Panc1 (cell line): ENCODE measurements around the gene TRIM56.

ENCODE experiments used
- POLR2AphosphoS5 ChIP-seq: IDR thresholded peaks from 2 replicates; pipeline ENCODE4 v1.6.1; 2012; ENCODE audit warnings: mild to moderate bottlenecking, low read depth, low read length, moderate library complexity
- TF ChIP-seq, protein P1 (sequence below): fragments of 450-650 bp; IDR thresholded peaks from 2 replicates; pipeline ENCODE4 v1.5.1; 2017; ENCODE audit warnings: mild to moderate bottlenecking
- TF ChIP-seq, protein P2 (sequence below), 2 experiments: IDR thresholded peaks; 2 replicates each; pipeline ENCODE4 v1.6.1; 2011 to 2012; ENCODE audit warnings: low read depth in 2 of 2, control low read depth in 1 of 2, low read length in 1 of 2, mild to moderate bottlenecking in 1 of 2, moderate library complexity in 1 of 2; ENCODE audit not compliant: insufficient read depth in 1 of 2

DNA sequence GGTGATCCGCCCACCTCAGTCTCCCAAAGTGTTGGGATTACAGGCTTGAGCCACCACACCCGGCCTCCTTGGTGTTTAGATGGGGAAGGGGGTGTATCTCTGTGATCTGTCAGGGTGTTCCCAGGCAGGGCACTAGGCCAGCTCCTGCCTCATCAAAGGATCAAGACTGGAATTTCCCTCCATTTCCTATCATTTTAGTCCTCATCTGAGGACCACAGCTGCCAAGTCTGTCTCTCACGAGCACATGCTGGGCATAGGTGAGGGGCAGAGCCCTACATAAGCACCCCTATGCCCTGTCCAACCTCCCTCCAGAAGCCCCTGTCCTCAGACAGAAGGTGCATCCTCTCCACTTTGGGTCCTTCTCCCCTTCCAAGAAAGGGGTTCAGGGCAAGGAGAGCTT is 19.5 kb downstream of the TRIM56 start:
- TF ChIP-seq, protein P1, sequence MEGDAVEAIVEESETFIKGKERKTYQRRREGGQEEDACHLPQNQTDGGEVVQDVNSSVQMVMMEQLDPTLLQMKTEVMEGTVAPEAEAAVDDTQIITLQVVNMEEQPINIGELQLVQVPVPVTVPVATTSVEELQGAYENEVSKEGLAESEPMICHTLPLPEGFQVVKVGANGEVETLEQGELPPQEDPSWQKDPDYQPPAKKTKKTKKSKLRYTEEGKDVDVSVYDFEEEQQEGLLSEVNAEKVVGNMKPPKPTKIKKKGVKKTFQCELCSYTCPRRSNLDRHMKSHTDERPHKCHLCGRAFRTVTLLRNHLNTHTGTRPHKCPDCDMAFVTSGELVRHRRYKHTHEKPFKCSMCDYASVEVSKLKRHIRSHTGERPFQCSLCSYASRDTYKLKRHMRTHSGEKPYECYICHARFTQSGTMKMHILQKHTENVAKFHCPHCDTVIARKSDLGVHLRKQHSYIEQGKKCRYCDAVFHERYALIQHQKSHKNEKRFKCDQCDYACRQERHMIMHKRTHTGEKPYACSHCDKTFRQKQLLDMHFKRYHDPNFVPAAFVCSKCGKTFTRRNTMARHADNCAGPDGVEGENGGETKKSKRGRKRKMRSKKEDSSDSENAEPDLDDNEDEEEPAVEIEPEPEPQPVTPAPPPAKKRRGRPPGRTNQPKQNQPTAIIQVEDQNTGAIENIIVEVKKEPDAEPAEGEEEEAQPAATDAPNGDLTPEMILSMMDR, result no peak
- TF ChIP-seq POLR2AphosphoS5, result no peak
- TF ChIP-seq, protein P2, sequence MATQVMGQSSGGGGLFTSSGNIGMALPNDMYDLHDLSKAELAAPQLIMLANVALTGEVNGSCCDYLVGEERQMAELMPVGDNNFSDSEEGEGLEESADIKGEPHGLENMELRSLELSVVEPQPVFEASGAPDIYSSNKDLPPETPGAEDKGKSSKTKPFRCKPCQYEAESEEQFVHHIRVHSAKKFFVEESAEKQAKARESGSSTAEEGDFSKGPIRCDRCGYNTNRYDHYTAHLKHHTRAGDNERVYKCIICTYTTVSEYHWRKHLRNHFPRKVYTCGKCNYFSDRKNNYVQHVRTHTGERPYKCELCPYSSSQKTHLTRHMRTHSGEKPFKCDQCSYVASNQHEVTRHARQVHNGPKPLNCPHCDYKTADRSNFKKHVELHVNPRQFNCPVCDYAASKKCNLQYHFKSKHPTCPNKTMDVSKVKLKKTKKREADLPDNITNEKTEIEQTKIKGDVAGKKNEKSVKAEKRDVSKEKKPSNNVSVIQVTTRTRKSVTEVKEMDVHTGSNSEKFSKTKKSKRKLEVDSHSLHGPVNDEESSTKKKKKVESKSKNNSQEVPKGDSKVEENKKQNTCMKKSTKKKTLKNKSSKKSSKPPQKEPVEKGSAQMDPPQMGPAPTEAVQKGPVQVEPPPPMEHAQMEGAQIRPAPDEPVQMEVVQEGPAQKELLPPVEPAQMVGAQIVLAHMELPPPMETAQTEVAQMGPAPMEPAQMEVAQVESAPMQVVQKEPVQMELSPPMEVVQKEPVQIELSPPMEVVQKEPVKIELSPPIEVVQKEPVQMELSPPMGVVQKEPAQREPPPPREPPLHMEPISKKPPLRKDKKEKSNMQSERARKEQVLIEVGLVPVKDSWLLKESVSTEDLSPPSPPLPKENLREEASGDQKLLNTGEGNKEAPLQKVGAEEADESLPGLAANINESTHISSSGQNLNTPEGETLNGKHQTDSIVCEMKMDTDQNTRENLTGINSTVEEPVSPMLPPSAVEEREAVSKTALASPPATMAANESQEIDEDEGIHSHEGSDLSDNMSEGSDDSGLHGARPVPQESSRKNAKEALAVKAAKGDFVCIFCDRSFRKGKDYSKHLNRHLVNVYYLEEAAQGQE (IDR thresholded peaks at IDR 0.05; ENCODE audit: insufficient read depth in 1 of 2, low read depth in 2 of 2, low read length in 1 of 2), result no peak
